ENCODE data around the gene FAM50A.

FAM50A gene

DNA sequence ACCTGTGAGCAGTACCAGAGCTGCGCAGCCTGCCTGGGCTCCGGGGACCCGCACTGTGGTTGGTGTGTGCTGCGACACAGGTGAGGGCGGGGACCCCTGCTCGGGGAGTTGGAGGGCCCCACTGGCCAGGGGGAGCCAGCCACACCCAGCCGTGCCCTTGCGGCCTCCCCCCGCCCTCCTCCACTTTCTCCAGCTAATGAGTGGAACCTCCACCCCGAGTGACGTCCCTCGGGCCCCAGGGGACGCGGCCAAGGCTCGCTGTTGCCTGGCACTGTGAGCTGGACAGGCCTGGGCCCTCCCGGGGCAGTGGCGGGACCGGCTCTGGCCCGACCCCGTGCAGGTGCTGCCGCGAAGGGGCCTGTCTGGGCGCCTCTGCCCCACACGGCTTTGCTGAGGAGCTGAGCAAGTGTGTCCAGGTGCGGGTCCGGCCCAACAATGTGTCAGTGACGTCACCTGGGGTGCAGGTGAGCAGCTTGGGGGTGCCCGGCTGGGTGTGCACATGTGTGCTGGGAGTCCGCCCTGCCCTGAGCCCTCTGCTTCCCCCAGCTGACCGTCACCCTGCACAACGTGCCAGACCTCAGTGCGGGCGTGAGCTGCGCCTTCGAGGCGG is 19.8 kb downstream of the FAM50A start:
- no peaks in the 10 kb centered on the region for H3K27me3 ChIP-seq (ENCODE audit: control insufficient read depth, insufficient read depth, low read length, poor library complexity, severe bottlenecking)
- WGBS, 2 experiments, result 96% methylated on average over 36 of the region's 36 CpGs
- H3K27ac ChIP-seq (ENCODE audit: insufficient read depth, low read depth, low read length, poor library complexity, severe bottlenecking), result no peak overlapping the region
- no peak overlapping the region for H3K4me3 ChIP-seq (ENCODE audit: insufficient read depth, low read depth, low read length)
- H3K4me1 ChIP-seq (ENCODE audit: control insufficient read depth, insufficient read depth, low read length), result no peaks in the 10 kb centered on the region
- no peaks in the 10 kb centered on the region for H3K36me3 ChIP-seq (ENCODE audit: control insufficient read depth, insufficient read depth, low read length)
- no peaks in the 10 kb centered on the region for H3K9me3 ChIP-seq (ENCODE audit: control insufficient read depth, low read length)

DNA sequence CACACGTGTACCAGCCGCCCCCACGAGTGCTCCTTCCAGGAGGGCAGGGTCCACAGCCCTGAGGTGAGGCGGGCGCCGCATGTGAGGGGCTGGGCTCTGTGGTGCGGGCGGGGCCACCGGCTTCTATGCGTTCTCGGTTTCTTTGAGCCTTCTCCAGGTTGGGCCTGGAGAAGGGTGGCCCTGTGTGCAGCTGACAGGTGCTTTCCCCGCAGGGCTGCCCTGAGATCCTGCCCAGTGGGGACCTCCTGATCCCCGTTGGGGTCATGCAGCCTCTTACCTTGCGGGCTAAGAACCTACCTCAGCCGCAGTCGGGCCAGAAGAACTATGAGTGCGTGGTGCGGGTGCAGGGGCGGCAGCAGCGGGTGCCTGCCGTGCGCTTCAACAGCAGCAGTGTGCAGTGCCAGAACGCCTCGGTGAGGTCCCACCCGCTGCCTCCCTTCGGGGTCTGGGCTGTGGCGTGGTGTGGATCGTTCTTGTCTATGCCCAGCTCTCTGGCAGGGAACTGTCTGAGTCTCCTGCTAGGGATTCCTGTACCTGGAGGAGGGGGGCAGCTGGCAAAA is 20.9 kb downstream of the FAM50A start:
- Histone ChIP-seq H3K36me3 (ENCODE audit: control insufficient read depth, insufficient read depth, low read length) (no peaks in the 10 kb centered on the region), H3K27ac (ENCODE audit: insufficient read depth, low read depth, low read length, poor library complexity, severe bottlenecking) (no peak overlapping the region), H3K4me3 (ENCODE audit: insufficient read depth, low read depth, low read length) (no peak overlapping the region), H3K27me3 (ENCODE audit: control insufficient read depth, insufficient read depth, low read length, poor library complexity, severe bottlenecking) (no peaks in the 10 kb centered on the region), H3K4me1 (ENCODE audit: control insufficient read depth, insufficient read depth, low read length) (no peaks in the 10 kb centered on the region), H3K9me3 (ENCODE audit: control insufficient read depth, low read length) (no peaks in the 10 kb centered on the region)
- WGBS, 2 experiments, result 97 to 98% methylated on average over 28 of the region's 28 CpGs

DNA sequence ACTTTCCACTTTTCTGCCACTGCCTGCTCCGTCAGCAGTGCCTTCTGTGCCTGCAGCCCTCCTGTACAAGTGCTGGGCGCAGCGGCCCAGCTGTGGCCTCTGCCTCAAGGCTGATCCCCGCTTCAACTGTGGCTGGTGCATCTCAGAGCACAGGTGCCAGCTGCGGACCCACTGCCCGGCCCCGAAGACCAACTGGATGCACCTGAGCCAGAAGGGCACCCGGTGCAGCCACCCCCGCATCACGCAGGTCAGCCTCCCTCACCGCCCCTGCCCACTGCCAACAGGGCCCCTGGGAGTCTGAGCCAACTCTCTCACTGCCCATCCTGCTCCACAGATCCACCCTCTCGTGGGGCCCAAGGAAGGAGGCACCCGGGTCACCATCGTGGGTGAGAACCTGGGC is 21.7 kb downstream of the FAM50A start:
- Histone ChIP-seq H3K9me3 (ENCODE audit: control insufficient read depth, low read length) (no peaks in the 10 kb centered on the region), H3K36me3 (ENCODE audit: control insufficient read depth, insufficient read depth, low read length) (no peaks in the 10 kb centered on the region), H3K4me3 (ENCODE audit: insufficient read depth, low read depth, low read length) (no peak overlapping the region), H3K27ac (ENCODE audit: insufficient read depth, low read depth, low read length, poor library complexity, severe bottlenecking) (no peak overlapping the region), H3K27me3 (ENCODE audit: control insufficient read depth, insufficient read depth, low read length, poor library complexity, severe bottlenecking) (no peaks in the 10 kb centered on the region), H3K4me1 (ENCODE audit: control insufficient read depth, insufficient read depth, low read length) (no peaks in the 10 kb centered on the region)
- 87 to 91% methylated on average over 14 of the region's 14 CpGs for WGBS, 2 experiments

DNA sequence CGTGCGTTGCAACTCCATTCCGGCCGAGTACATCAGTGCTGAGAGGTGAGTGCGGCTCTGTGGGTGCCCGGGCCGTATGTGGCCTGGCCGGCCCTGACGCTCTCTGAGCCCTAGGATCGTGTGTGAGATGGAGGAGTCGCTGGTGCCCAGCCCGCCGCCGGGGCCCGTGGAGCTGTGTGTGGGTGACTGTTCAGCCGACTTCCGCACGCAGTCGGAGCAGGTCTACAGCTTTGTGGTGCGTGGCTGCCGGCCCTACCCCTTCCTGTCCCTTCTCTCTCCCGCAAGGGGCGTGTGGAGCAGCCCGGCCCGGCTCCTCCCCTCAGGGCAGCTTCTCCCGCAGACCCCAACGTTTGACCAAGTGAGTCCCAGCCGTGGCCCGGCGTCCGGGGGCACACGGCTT is 22.1 kb downstream of the FAM50A start:
- H3K4me3 ChIP-seq (ENCODE audit: insufficient read depth, low read depth, low read length), result no peak overlapping the region
- H3K36me3 ChIP-seq (ENCODE audit: control insufficient read depth, insufficient read depth, low read length), result no peaks in the 10 kb centered on the region
- H3K27me3 ChIP-seq (ENCODE audit: control insufficient read depth, insufficient read depth, low read length, poor library complexity, severe bottlenecking), result no peaks in the 10 kb centered on the region
- H3K9me3 ChIP-seq (ENCODE audit: control insufficient read depth, low read length), result no peaks in the 10 kb centered on the region
- 95 to 96% methylated on average over 32 of the region's 32 CpGs for WGBS, 2 experiments
- H3K27ac ChIP-seq (ENCODE audit: insufficient read depth, low read depth, low read length, poor library complexity, severe bottlenecking), result no peak overlapping the region
- no peaks in the 10 kb centered on the region for H3K4me1 ChIP-seq (ENCODE audit: control insufficient read depth, insufficient read depth, low read length)

DNA sequence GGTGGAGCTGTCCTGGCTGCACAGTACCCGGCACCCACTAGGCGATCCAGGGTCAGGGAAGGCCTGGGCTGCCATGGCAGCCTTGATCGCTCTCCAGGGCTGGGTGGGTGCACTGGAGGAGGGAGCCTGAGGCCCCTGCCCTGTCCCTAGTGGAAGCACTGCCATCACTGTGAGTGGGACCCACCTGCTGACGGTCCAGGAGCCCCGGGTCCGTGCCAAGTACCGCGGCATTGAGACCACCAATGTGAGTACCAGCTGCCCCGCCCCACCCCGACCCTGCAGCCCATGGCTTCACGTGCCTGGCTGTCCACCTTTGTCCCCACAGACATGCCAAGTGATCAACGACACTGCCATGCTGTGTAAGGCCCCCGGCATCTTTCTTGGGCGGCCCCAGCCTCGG is 23.0 kb downstream of the FAM50A start:
- Histone ChIP-seq H3K27me3 (ENCODE audit: control insufficient read depth, insufficient read depth, low read length, poor library complexity, severe bottlenecking) (no peaks in the 10 kb centered on the region), H3K9me3 (ENCODE audit: control insufficient read depth, low read length) (no peaks in the 10 kb centered on the region), H3K36me3 (ENCODE audit: control insufficient read depth, insufficient read depth, low read length) (no peaks in the 10 kb centered on the region), H3K27ac (ENCODE audit: insufficient read depth, low read depth, low read length, poor library complexity, severe bottlenecking) (no peak overlapping the region), H3K4me1 (ENCODE audit: control insufficient read depth, insufficient read depth, low read length) (no peaks in the 10 kb centered on the region), H3K4me3 (ENCODE audit: insufficient read depth, low read depth, low read length) (no peak overlapping the region)
- WGBS, 2 experiments, result 96% methylated on average over 15 of the region's 15 CpGs

DNA sequence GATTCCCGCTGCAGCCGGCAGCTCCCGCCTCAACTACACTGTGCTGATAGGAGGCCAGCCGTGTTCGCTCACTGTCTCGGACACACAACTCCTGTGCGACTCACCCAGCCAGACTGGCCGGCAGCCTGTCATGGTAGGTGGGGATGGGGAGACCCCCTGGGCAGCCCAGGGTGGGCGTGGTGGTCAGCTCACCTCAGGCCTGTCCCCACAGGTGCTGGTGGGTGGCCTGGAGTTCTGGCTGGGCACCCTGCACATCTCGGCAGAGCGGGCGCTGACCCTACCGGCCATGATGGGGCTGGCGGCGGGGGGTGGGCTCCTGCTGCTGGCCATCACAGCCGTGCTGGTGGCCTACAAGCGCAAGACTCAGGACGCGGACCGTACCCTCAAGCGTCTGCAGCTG is 23.6 kb downstream of the FAM50A start:
- Histone ChIP-seq H3K4me3 (ENCODE audit: insufficient read depth, low read depth, low read length) (no peak overlapping the region), H3K27me3 (ENCODE audit: control insufficient read depth, insufficient read depth, low read length, poor library complexity, severe bottlenecking) (no peaks in the 10 kb centered on the region), H3K36me3 (ENCODE audit: control insufficient read depth, insufficient read depth, low read length) (no peaks in the 10 kb centered on the region), H3K9me3 (ENCODE audit: control insufficient read depth, low read length) (no peaks in the 10 kb centered on the region), H3K27ac (ENCODE audit: insufficient read depth, low read depth, low read length, poor library complexity, severe bottlenecking) (no peak overlapping the region), H3K4me1 (ENCODE audit: control insufficient read depth, insufficient read depth, low read length) (no peaks in the 10 kb centered on the region)
- WGBS, 2 experiments, result 93 to 95% methylated on average over 21 of the region's 21 CpGs

DNA sequence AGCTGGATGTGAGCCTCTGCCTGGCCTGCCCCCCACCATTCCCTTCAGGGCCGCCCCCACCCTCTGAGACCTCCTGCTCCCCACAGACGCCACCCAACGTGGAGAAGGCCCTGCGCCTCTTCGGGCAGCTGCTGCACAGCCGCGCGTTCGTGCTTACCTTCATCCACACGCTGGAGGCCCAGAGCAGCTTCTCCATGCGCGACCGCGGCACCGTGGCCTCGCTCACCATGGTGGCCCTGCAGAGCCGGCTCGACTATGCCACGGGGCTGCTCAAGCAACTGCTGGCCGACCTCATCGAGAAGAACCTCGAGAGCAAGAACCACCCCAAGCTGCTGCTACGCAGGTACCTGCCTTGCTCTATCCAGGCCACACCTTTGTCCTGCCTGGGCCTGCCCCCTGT is 24.3 kb downstream of the FAM50A start:
- no peaks in the 10 kb centered on the region for H3K36me3 ChIP-seq (ENCODE audit: control insufficient read depth, insufficient read depth, low read length)
- WGBS, 2 experiments, result 96 to 97% methylated on average over 23 of the region's 23 CpGs
- no peaks in the 10 kb centered on the region for H3K4me1 ChIP-seq (ENCODE audit: control insufficient read depth, insufficient read depth, low read length)

DNA sequence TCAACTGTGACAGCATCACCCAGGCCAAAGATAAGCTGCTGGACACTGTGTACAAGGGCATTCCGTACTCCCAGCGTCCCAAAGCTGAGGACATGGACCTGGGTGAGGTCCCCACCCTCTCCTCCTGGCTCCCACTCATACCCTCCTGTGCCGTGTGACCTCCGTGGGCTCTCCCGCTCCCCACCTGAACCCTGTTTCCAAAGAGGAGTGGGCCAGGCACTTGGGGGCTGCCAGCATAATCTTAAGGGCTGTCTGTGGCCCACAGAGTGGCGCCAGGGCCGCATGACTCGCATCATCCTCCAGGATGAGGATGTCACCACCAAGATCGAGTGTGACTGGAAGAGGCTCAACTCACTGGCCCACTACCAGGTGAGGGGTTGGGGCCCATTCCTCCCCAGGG is 25.2 kb downstream of the FAM50A start:
- Histone ChIP-seq H3K9me3 (ENCODE audit: control insufficient read depth, low read length) (no peaks in the 10 kb centered on the region), H3K4me3 (ENCODE audit: insufficient read depth, low read depth, low read length) (no peak overlapping the region), H3K27me3 (ENCODE audit: control insufficient read depth, insufficient read depth, low read length, poor library complexity, severe bottlenecking) (no peaks in the 10 kb centered on the region), H3K4me1 (ENCODE audit: control insufficient read depth, insufficient read depth, low read length) (no peaks in the 10 kb centered on the region), H3K27ac (ENCODE audit: insufficient read depth, low read depth, low read length, poor library complexity, severe bottlenecking) (no peak overlapping the region), H3K36me3 (ENCODE audit: control insufficient read depth, insufficient read depth, low read length) (no peaks in the 10 kb centered on the region)
- 93 to 96% methylated on average over 9 of the region's 9 CpGs for WGBS, 2 experiments

More for the DNA sequence above, 24.3 kb downstream of the FAM50A start:
- H3K9me3 ChIP-seq (ENCODE audit: control insufficient read depth, low read length), result no peaks in the 10 kb centered on the region
- H3K27me3 ChIP-seq (ENCODE audit: control insufficient read depth, insufficient read depth, low read length, poor library complexity, severe bottlenecking), result no peaks in the 10 kb centered on the region
- no peak overlapping the region for H3K4me3 ChIP-seq (ENCODE audit: insufficient read depth, low read depth, low read length)
- H3K27ac ChIP-seq (ENCODE audit: insufficient read depth, low read depth, low read length, poor library complexity, severe bottlenecking), result no peak overlapping the region

DNA sequence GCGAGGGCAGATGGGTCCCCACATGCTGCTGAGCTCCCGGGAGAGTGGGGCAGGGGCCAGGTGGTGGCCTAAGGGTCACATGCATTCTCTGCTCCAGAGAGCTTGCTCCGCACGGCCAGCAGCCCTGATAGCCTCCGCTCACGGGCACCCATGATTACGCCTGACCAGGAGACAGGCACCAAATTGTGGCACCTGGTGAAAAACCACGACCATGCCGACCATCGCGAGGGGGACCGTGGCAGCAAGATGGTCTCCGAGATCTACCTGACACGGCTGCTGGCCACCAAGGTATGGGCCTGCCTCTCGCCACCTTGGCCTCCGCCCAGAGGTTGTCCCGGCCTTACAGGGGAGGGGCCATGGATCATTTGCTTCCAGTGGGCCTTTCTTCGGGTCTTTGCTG is 25.9 kb downstream of the FAM50A start:
- Histone ChIP-seq H3K9me3 (ENCODE audit: control insufficient read depth, low read length) (no peaks in the 10 kb centered on the region), H3K4me1 (ENCODE audit: control insufficient read depth, insufficient read depth, low read length) (no peaks in the 10 kb centered on the region), H3K4me3 (ENCODE audit: insufficient read depth, low read depth, low read length) (no peak overlapping the region), H3K27me3 (ENCODE audit: control insufficient read depth, insufficient read depth, low read length, poor library complexity, severe bottlenecking) (no peaks in the 10 kb centered on the region), H3K27ac (ENCODE audit: insufficient read depth, low read depth, low read length, poor library complexity, severe bottlenecking) (no peak overlapping the region), H3K36me3 (ENCODE audit: control insufficient read depth, insufficient read depth, low read length) (no peaks in the 10 kb centered on the region)
- 97% methylated on average over 18 of the region's 18 CpGs for WGBS, 2 experiments

DNA sequence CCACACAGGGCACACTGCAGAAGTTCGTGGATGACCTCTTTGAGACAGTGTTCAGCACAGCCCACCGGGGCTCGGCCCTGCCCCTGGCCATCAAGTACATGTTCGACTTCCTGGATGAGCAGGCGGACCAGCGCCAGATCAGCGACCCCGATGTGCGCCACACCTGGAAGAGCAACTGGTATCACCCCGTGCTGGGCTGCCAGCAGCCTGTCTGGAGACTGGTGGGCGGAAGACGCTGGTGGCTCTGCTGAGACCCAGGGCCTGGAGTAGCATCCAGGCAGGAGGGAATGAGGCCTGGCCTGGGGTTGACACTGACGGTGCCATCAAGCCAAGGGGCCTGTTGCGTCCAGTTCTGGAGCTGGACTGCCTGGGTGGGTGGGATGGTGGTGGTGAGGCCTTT is 26.5 kb downstream of the FAM50A start:
- Histone ChIP-seq H3K4me3 (ENCODE audit: insufficient read depth, low read depth, low read length) (no peak overlapping the region), H3K36me3 (ENCODE audit: control insufficient read depth, insufficient read depth, low read length) (no peaks in the 10 kb centered on the region), H3K9me3 (ENCODE audit: control insufficient read depth, low read length) (no peaks in the 10 kb centered on the region), H3K4me1 (ENCODE audit: control insufficient read depth, insufficient read depth, low read length) (no peaks in the 10 kb centered on the region), H3K27me3 (ENCODE audit: control insufficient read depth, insufficient read depth, low read length, poor library complexity, severe bottlenecking) (no peaks in the 10 kb centered on the region), H3K27ac (ENCODE audit: insufficient read depth, low read depth, low read length, poor library complexity, severe bottlenecking) (no peak overlapping the region)
- 95 to 97% methylated on average over 14 of the region's 14 CpGs for WGBS, 2 experiments

Measured in ectodermal cell (in vitro differentiated cells).